BLaER1 (cell line): ENCODE measurements around the gene CD58.
A peak's percentile ranks its signal among the peaks of the same experiment; 100 is the strongest.

Experiments used
- H3K27ac ChIP-seq: shearing (Covaris generic); formaldehyde crosslinking; 2 replicates; pipeline ENCODE4 v1.8.1; 2022
- H3K27me3 ChIP-seq: shearing (Covaris generic); formaldehyde crosslinking; 2 replicates; pipeline ENCODE4 v1.8.1; 2022
- H3K36me3 ChIP-seq: shearing (Covaris generic); formaldehyde crosslinking; 2 replicates; pipeline ENCODE4 v1.8.1; 2022
- H3K4me1 ChIP-seq: shearing (Covaris generic); formaldehyde crosslinking; 2 replicates; pipeline ENCODE4 v1.8.1; 2022
- H3K4me2 ChIP-seq: shearing (Covaris generic); formaldehyde crosslinking; 2 replicates; pipeline ENCODE4 v1.8.1; 2022
- H3K4me3 ChIP-seq: shearing (Covaris generic); formaldehyde crosslinking; 2 replicates; pipeline ENCODE4 v1.8.1; 2022
- H3K9ac ChIP-seq: shearing (Covaris generic); formaldehyde crosslinking; 2 replicates; pipeline ENCODE4 v1.8.1; 2022
- H3K9me3 ChIP-seq: shearing (Covaris generic); formaldehyde crosslinking; 2 replicates; pipeline ENCODE4 v1.8.1; 2022
- H4K20me1 ChIP-seq: shearing (Covaris generic); formaldehyde crosslinking; 2 replicates; pipeline ENCODE4 v1.8.1; 2022
- Cebpa-rat ChIP-seq: shearing (Covaris generic); IDR thresholded peaks from 2 replicates; pipeline ENCODE4 v1.8.1; 2022

The CD58 gene

DNA sequence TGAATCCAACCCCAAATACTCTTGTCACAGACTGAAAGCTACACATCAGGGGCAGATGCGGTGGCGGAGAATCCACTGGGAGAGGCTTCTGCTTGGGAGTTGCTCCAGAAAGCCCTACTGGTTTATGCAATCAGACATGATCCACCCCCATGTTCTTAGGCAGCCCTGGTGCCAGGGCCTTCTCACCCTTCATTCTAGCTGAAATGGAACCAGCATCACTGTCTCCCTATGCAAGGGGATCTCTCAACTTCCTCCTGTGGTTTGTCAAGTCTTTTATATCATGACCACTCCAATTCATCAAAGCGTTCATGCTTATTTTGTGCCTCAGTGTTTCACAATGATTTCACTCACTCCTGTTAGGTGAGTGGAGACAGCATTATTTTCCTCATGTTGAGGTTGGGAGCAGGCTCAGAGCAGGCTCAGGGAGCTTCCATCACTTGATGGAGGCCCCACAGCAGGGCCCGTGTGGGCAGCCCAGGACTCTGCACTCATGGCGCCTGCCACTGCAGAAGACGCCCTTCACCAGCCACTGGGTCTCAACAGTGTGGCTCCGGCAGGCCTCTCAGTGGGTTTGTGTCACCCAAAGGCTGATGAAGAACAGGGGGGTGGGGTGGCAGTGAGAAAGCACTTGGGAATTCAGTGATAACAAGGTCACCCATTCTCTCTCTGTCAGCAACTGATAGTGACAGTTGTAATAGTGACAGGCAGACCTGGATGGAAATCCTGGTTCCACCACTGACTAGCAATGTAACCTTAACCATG, 67.1 kb downstream of the CD58 start:
- Histone ChIP-seq H3K9me3 (no peaks in the 10 kb centered on the region), H3K27me3 (no peaks in the 10 kb centered on the region), H3K4me3 (0 out of 2 replicates have a peak overlapping the region, but pooled peaks have one; percentile 10), H3K4me1 (peaks cover 67% of the 10 kb centered on the region), H4K20me1 (no peaks in the 10 kb centered on the region), H3K9ac (peak overlapping the region; percentile 11; the same call in 1 of the 2 replicates), H3K27ac (peak overlapping the region; percentile 83), H3K36me3 (no peaks in the 10 kb centered on the region), H3K4me2 (peak overlapping the region; percentile 88)
- no peak for TF ChIP-seq Cebpa-rat

DNA sequence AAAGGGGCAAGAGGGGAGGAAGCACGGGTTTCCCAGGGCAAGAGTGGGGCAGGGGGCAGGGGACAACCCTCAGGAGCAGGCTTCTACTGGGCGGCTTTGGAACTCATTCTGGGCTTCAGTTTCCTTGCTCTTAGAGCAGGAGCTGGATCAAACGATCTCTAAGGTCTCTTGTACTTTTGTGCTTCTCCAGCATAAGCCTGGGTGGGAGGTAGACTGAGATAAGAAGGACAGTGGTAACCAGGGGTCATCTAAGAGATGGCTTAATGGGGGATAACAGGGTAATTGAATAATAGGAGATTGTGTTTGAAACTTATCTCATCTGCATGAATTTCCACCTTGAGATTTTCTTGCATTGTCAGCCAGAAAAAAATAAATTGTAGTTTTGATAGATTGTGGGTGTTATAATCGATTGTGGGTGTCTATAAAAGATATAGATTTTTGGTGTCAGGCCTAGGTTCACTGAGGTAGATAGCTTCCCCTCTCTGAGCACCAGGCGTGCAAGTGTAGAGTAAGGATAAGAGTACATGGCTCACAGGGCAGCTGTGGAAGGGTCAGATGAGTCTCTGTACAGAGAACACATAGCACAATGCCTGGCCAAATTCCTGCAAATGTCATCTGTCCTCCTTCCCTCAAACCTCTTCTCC, 68.0 kb downstream of the CD58 start:
- no peaks in the 10 kb centered on the region for H4K20me1 ChIP-seq
- peak overlapping the region; percentile 83 for H3K27ac ChIP-seq
- H3K9me3 ChIP-seq, result no peaks in the 10 kb centered on the region
- no peaks in the 10 kb centered on the region for H3K36me3 ChIP-seq
- no peak for TF ChIP-seq Cebpa-rat
- H3K27me3 ChIP-seq, result no peaks in the 10 kb centered on the region
- no peak overlapping the region for H3K4me3 ChIP-seq
- peak overlapping the region; percentile 88 for H3K4me2 ChIP-seq
- no peak overlapping the region; the same call in 1 of the 2 replicates for H3K9ac ChIP-seq
- H3K4me1 ChIP-seq, result peaks cover 61% of the 10 kb centered on the region

DNA sequence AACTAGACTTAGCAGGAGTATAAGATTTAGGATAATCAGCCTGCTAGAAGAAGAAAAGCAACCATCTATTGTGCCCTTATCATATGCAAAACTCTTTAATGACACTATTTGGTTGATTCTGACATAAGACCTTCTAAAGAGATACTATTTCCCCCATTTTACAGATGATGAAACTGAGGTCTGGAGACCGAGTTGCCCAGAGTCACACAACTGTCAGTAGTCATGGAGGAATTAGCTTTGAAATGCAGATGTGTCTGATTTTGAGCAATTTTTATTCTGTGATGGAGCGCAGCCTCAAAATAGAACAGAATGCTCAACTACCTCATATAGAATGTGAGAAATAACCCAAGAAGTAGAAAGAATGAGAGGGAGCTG, 69.0 kb downstream of the CD58 start:
- Histone ChIP-seq H3K9ac (no peak overlapping the region), H3K4me2 (peak overlapping the region; percentile 88), H3K27ac (no peak overlapping the region), H3K4me3 (no peak overlapping the region), H4K20me1 (no peaks in the 10 kb centered on the region), H3K9me3 (no peaks in the 10 kb centered on the region), H3K4me1 (peaks cover 65% of the 10 kb centered on the region), H3K36me3 (no peaks in the 10 kb centered on the region), H3K27me3 (no peaks in the 10 kb centered on the region)
- no peak for TF ChIP-seq Cebpa-rat

DNA sequence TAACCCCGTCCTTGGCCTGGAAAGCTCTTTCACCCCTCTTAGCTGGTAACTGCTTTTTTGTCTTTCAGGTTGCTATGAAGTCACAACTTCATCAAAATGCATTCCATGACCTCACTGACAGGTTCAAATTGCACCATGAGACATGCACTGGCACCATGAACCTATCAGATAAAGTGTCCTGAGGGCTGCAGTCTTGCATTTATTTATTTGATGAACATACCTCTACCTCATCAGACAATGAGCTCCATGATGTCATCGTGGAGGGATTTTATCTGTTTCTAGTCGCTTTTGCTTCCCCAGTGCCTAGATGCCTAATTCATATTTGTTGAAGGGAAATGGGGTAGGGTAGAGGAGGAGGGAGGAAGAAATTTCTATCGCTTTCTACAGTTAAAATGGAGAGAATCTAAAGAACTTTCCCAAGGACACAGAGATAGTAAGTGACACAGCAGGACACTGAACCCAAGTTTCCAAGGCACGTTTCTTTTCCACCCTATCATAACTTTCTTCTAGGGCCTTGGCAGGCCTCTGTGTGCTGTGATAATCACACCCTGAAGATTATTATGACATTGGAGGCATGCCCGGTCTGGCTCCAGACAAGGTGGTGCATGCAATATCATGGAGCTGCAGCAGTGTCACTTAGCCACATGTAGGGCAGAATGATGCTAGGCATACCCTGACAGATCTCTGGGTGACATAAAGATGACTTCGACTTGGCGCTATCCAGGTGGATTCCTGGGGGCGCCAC, 69.5 kb downstream of the CD58 start:
- no peaks in the 10 kb centered on the region for H3K36me3 ChIP-seq
- H3K4me1 ChIP-seq, result peaks cover 65% of the 10 kb centered on the region
- H3K9me3 ChIP-seq, result no peaks in the 10 kb centered on the region
- H3K27ac ChIP-seq, result no peak overlapping the region
- H3K4me2 ChIP-seq, result peak overlapping the region; percentile 88
- no peak overlapping the region for H3K4me3 ChIP-seq
- no peak overlapping the region for H3K9ac ChIP-seq
- H3K27me3 ChIP-seq, result no peaks in the 10 kb centered on the region
- TF ChIP-seq Cebpa-rat, result no peak
- H4K20me1 ChIP-seq, result no peaks in the 10 kb centered on the region

DNA sequence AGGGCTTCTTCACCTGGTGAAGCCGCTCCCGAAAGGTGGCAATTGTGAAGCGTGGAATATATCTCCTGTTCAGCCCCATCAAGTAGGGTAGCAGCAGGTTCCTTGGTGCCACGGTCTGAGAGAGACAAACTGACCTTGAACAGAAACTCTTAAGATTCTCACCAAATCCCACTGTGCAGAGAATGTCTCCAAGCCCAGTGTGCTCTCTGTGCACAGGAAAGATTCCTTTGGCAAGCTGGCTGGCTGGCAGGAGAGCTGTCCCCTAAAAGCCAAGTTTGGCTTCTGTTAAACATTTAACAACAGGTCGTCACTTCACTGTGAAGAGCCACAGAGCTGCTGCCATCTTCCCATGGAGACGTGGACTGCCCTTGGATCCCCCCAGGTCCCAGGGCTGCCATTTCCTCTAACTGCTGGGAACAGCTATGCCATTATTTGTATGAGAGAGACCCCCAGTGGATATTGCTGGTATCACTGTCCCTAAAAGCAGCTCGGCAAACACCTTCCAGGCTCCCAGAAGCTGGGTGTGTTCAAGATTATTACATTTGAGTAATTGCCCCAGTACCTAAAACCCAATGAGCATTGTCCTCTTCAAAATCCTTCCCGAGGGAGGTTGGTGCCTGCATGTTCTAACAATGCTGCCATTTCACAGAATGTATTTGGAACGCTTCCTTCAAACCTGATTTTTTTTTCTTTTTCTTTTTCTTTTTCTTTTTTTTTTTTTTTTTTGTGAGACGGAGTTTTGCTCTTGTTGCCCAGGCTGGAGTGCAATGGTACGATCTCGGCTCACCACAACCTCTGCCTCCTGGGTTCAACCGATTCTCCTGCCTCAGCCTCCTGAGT, 71.8 kb downstream of the CD58 start:
- no peak for TF ChIP-seq Cebpa-rat
- Histone ChIP-seq H4K20me1 (no peaks in the 10 kb centered on the region), H3K9me3 (no peaks in the 10 kb centered on the region), H3K9ac (no peak overlapping the region), H3K27me3 (no peaks in the 10 kb centered on the region), H3K4me1 (peaks cover 45% of the 10 kb centered on the region), H3K4me3 (no peak overlapping the region), H3K4me2 (no peak overlapping the region), H3K36me3 (no peaks in the 10 kb centered on the region), H3K27ac (no peak overlapping the region; the same call in 1 of the 2 replicates)

DNA sequence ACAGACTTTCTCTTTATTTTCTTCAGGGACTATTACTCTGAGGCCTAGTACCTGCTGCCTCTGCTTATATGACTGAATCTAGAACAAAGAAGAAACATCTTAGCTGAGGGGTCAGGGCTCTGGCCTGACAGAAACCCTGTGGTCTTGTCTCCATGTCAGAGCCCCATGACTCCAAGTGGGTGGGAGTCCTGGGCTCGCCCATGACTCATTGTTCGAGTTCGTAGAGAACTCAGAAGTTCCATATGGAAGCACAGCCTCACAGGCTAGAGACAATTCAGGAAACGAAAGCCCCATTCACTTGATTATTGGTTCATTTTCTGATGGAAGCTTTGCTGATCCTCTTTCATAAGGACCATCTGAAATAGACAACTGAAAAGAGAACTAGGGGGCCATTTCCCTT, 73.2 kb downstream of the CD58 start:
- H3K9me3 ChIP-seq, result no peaks in the 10 kb centered on the region
- no peak overlapping the region for H3K9ac ChIP-seq
- no peak overlapping the region for H3K4me3 ChIP-seq
- TF ChIP-seq Cebpa-rat, result no peak
- no peaks in the 10 kb centered on the region for H3K27me3 ChIP-seq
- no peaks in the 10 kb centered on the region for H4K20me1 ChIP-seq
- H3K27ac ChIP-seq, result peak overlapping the region; percentile 33; the same call in 1 of the 2 replicates
- H3K4me1 ChIP-seq, result peaks cover 31% of the 10 kb centered on the region
- H3K36me3 ChIP-seq, result peaks cover 6% of the 10 kb centered on the region; the same call in 1 of the 2 replicates
- H3K4me2 ChIP-seq, result no peak overlapping the region

DNA sequence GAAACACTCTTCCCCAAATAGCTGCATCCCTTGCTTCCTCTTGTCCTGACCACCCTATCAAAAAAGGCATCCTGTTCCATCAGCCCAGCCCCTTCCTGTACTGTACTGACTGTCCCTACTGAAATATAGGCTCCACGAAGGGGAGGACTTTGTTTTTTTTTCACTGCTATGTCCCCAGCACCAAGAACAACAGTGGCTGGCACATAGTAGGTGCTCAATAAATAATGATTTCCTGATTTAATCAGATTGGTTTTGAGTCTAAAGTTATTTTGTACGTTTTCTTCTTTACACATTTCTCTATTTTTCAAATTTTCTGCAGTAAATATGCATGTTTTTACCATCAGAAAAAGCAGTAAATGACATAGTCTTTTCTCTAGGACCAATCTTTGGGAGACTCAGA, 73.9 kb downstream of the CD58 start:
- Histone ChIP-seq H3K27ac (no peak overlapping the region), H3K4me2 (peak overlapping the region; percentile 45), H3K9ac (no peak overlapping the region), H3K4me3 (no peak overlapping the region), H3K4me1 (peaks cover 24% of the 10 kb centered on the region), H3K9me3 (no peaks in the 10 kb centered on the region), H4K20me1 (no peaks in the 10 kb centered on the region), H3K36me3 (peaks cover 6% of the 10 kb centered on the region; the same call in 1 of the 2 replicates), H3K27me3 (no peaks in the 10 kb centered on the region)
- no peak for TF ChIP-seq Cebpa-rat

DNA sequence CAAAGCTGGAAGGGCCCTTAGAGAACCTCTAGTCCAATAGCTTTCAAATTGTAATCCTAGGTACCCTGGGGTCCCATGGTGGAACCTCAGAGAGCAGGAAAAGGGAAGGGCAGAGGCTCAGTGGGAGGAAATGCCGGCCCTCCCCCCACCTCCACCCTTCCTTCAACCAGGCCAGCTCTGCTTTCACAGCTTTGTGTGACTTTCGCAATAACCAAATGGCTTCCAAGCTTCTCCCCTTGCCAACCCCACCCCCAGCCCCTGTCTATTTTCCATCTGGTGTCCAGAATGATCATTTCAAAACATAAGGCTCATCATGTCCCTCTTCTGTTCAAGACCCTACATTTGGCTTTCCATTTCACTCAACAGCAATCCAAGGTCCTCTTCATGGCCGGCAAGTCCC, 74.4 kb downstream of the CD58 start:
- Histone ChIP-seq H3K4me2 (peak overlapping the region; percentile 45), H3K4me1 (peaks cover 19% of the 10 kb centered on the region), H3K4me3 (no peak overlapping the region), H3K36me3 (peaks cover 6% of the 10 kb centered on the region; the same call in 1 of the 2 replicates), H3K9ac (no peak overlapping the region), H3K27me3 (no peaks in the 10 kb centered on the region), H3K9me3 (no peaks in the 10 kb centered on the region), H4K20me1 (no peaks in the 10 kb centered on the region), H3K27ac (no peak overlapping the region)
- TF ChIP-seq Cebpa-rat, result no peak

DNA sequence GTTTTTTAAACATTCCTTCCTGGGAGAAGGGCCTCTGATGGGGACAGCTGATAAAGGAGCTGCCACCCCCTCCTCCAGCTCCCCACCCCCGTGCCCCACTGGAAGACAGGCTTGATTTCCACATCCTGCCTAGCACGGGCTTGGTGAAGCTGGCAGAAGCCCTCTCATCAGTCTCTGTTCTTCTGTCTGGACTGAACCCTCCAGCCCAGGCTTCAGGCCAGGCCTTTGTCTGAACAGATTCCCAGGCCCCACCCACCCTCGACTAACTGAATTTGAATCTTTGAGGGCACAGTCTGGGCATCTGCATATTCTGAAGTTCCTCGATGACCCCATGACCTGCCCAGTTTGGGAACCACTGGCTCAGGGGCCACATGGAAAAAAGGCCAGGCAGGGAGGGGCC, 75.3 kb downstream of the CD58 start:
- no peak overlapping the region for H3K4me2 ChIP-seq
- no peaks in the 10 kb centered on the region for H3K27me3 ChIP-seq
- H3K9ac ChIP-seq, result no peak overlapping the region
- TF ChIP-seq Cebpa-rat, result no peak
- H3K9me3 ChIP-seq, result no peaks in the 10 kb centered on the region
- H3K4me3 ChIP-seq, result no peak overlapping the region
- H3K4me1 ChIP-seq, result peaks cover 24% of the 10 kb centered on the region
- no peak overlapping the region for H3K27ac ChIP-seq
- H4K20me1 ChIP-seq, result no peaks in the 10 kb centered on the region
- peaks cover 6% of the 10 kb centered on the region; the same call in 1 of the 2 replicates for H3K36me3 ChIP-seq
